ENCODE data around the gene TMIGD1.

Gene TMIGD1

DNA sequence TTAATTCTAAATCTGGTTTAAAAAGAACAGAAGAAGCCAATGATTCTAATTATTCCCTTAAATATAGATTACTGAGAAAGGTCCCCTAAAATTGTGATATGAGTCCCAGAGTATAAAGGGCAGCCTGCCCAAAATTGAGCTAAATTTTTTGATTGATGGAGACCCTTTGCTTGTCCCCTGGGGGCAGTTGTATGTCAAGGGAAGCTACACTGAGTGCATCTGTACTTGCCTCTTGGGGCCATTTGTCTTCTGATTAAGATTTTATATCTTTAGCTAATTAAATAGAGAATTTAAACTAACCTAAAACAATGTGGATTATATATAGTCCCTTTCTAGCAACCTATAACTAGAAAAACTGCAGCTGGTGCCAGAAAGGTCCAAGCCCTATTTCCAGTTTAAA lies 54.7 kb downstream of the TMIGD1 start:
- DNase-seq: no peak

- DNase-seq: peak; percentile 67
These were observed 55.8 kb downstream of the TMIGD1 start for GRCh38 chr17:30278032-30278431.

DNA sequence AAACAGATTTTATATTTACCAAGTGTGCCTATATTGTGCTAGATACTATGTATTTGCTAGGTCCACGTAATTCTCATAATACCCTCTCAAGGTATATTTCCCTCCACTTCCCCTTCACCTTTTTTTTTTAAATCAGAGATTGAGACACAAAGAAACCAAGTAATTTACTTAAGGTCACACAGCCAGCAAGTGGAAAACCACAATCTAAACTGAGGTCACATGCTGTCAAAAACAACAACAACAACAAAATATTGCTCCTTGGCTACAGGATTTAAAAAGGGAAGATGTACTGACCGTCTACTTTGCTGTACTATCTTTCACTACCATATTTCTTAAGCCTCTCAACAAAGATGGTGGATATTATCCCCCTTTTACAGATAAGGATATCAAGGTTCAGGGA lies 57.9 kb downstream of the TMIGD1 start:
- DNase-seq: no peak

GRCh38 chr17:30274887-30275286 lies 59.0 kb downstream of the TMIGD1 start:
- DNase-seq: no peak

- no peak for DNase-seq
These were observed 60.5 kb downstream of the TMIGD1 start for GRCh38 chr17:30273373-30273772.

DNA sequence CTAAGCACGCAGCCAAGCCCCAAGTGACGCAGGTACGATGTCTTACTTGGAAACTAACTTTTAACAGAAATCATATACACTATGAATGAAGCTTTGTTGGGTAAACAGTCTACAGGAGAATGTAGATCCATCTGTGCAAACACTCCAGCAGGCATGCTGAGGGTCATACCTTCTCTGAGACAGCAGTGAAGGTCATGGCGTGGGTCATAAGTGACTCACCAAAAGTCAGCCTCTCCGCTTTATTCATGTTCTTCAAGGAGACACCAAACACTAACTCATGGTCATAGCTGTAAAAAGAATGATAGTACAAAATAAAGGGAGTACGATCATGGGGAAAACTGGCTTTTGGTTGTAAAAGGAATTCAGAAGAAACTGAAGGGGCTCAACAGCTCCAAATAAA lies 62.8 kb downstream of the TMIGD1 start:
- no peak for DNase-seq

GRCh38 chr17:30267625-30268024 lies 66.2 kb downstream of the TMIGD1 start:
- DNase-seq: no peak

Measured in NCI-H69 (cell line).